ENCODE measurements around the gene LRRC38. TPM values are rescaled to one million over a fixed set of nuclear protein-coding genes. Genes with fewer than 3 reads are reported as not detected.

Gene LRRC38
- total and polyA plus RNA-seq, 2 of the 8 experiments (the other 6 are each of a cell fraction or from before 2014, with no cell fraction given): 0.17 to 0.63 TPM

DNA sequence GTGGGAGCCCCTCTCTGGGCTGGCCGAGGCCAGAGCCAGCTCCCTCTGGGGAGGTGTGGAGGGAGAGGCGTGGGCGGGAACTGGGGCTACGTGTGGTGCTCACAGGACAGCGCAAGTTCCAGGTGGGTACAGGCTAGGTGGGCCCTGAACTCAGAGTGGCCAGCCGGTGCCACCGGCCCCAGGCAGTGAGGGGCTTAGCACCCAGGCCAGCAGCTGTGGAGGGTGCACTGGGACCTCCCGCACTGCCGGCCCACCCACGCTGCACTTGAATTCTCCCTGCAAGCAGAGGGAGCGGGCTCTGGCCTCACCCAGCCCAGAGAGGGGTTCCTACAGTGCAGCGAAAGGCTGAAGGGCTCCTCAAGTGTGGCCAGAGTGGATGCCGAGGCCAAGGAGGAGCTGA lies 83.3 kb downstream of the LRRC38 start:
- H3K9me3 ChIP-seq (ENCODE audit: insufficient read depth in 2 of 2, low read depth in 1 of 2, low read length in 1 of 2): peaks cover 21 to 80% of the 10 kb centered on the region in 2 experiments
- H3K79me1 ChIP-seq (ENCODE audit: low read depth, low read length): no peaks in the 10 kb centered on the region
- no peaks in the 10 kb centered on the region for H3K23me2 ChIP-seq (ENCODE audit: low read depth, low read length)
- H2AK5ac ChIP-seq (ENCODE audit: low read depth, low read length): no peak overlapping the region
- H3K4me3 ChIP-seq (ENCODE audit: extremely low read depth in 1 of 4, insufficient read depth in 2 of 4, low read depth in 3 of 4, low read length in 4 of 4): no peak overlapping the region
- H3K27me3 ChIP-seq (replicated peaks in 1 of 4; ENCODE audit: control insufficient read depth in 3 of 4, extremely low read depth in 1 of 4, insufficient read depth in 3 of 4, low read length in 3 of 4): no peaks in the 10 kb centered on the region
- no peak overlapping the region for H3K23ac ChIP-seq (ENCODE audit: insufficient read length)
- no peak overlapping the region for H3K27ac ChIP-seq (ENCODE audit: low read depth, low read length)
- no peak for DNase-seq (ENCODE audit: low read depth in 1 of 2, low spot score in 2 of 2)
- TF ChIP-seq TCF12 (IDR thresholded peaks at IDR 0.05; ENCODE audit: low read depth, low read length) (no peak), NANOG (IDR thresholded peaks at IDR 0.05; ENCODE audit: insufficient read depth, low read depth, low read length, poor library complexity, severe bottlenecking) (no peak), TAF1 (IDR thresholded peaks at IDR 0.05; ENCODE audit: low read depth, low read length) (no peak), EGR1 (IDR thresholded peaks at IDR 0.05; ENCODE audit: borderline replicate concordance, low read depth, low read length) (no peak), POLR2AphosphoS5 (IDR thresholded peaks at IDR 0.05; ENCODE audit: low read depth, low read length) (no peak), CHD1 (IDR thresholded peaks at IDR 0.05; ENCODE audit: low read depth, low read length) (no peak), KDM5A (IDR thresholded peaks at IDR 0.05; ENCODE audit: low read length) (no peak), ASH2L (IDR thresholded peaks at IDR 0.05; ENCODE audit: low read length) (no peak)
- no peak overlapping the region for H3K4me2 ChIP-seq (ENCODE audit: insufficient read depth in 1 of 2, low read depth in 2 of 2, low read length in 2 of 2)
- H3K56ac ChIP-seq (replicated peaks; ENCODE audit: insufficient read length, low read depth, low read length): no peak overlapping the region
- no peak overlapping the region for H4K8ac ChIP-seq (ENCODE audit: extremely low read depth, insufficient read depth, low read length)
- H4K91ac ChIP-seq (replicated peaks; ENCODE audit: insufficient read length, low read length): no peak overlapping the region
- WGBS, 2 experiments (ENCODE audit: extremely low coverage in 1 of 2, insufficient coverage in 1 of 2, insufficient read length in 1 of 2, insufficient replicate concordance in 2 of 2, low coverage in 1 of 2, low lambda C conversion rate in 2 of 2, missing lambda C conversion rate in 1 of 2): 90% methylated on average over 13 of the region's 13 CpGs; no CpG with 5 or more reads in 1 of the 2 experiments
- H3K18ac ChIP-seq (ENCODE audit: extremely low read depth, low read length): no peak overlapping the region
- no peak overlapping the region for H2BK20ac ChIP-seq (ENCODE audit: low read length)
- no peaks in the 10 kb centered on the region for H3K79me2 ChIP-seq (ENCODE audit: control insufficient read depth in 1 of 2, insufficient read depth in 2 of 2, low read length in 2 of 2)
- H2AFZ ChIP-seq (ENCODE audit: low read length): no peak overlapping the region
- H2BK12ac ChIP-seq (ENCODE audit: low read depth, low read length): no peak overlapping the region
- no peak for FAIRE-seq
- H3K14ac ChIP-seq (ENCODE audit: insufficient read length): no peak overlapping the region
- H2BK5ac ChIP-seq (ENCODE audit: low read depth, low read length): no peak overlapping the region
- H2BK15ac ChIP-seq (ENCODE audit: low read length): no peak overlapping the region
- H3K4me1 ChIP-seq (replicated peaks in 1 of 4; ENCODE audit: control insufficient read depth in 3 of 4, insufficient read depth in 4 of 4, low read length in 3 of 4): no peaks in the 10 kb centered on the region
- H3K36me3 ChIP-seq (ENCODE audit: control insufficient read depth in 2 of 4, insufficient read depth in 4 of 4, low read length in 3 of 4): no peaks in the 10 kb centered on the region
- H4K5ac ChIP-seq (ENCODE audit: insufficient read length, low read depth, low read length): no peak overlapping the region
- H3K9ac ChIP-seq (replicated peaks in 1 of 4; ENCODE audit: extremely low read depth in 1 of 4, low read depth in 3 of 4, low read length in 3 of 4): no peak overlapping the region
- H3K4ac ChIP-seq (replicated peaks; ENCODE audit: insufficient read length, low read depth, low read length): no peak overlapping the region
- ChIA-PET POLR2A (ENCODE audit: partially characterized antibody) (no interaction called here), CTCF (ENCODE audit: partially characterized antibody) (interaction anchor here (0.9 kb wide), 1 partner anchor 235 kb away, joined by 3 read pairs; no protein-coding TSS in a partner anchor)
- no peak overlapping the region for H2BK120ac ChIP-seq (replicated peaks; ENCODE audit: low read depth, low read length)
- H4K20me1 ChIP-seq (replicated peaks in 1 of 2; ENCODE audit: control insufficient read depth in 1 of 2, insufficient read depth in 2 of 2, low read length in 2 of 2): no peaks in the 10 kb centered on the region
